ENCODE data around the gene RAC3. TPM values are rescaled to one million over a fixed set of nuclear protein-coding genes. Genes with fewer than 3 reads are reported as not detected.
A peak's percentile ranks its signal among the peaks of the same experiment; 100 is the strongest.

The RAC3 gene
- total and polyA plus RNA-seq, 9 of the 15 experiments (the other 6 are each of a cell fraction or from before 2014, with no cell fraction given) = 0.23 to 292 (median 118) TPM

DNA sequence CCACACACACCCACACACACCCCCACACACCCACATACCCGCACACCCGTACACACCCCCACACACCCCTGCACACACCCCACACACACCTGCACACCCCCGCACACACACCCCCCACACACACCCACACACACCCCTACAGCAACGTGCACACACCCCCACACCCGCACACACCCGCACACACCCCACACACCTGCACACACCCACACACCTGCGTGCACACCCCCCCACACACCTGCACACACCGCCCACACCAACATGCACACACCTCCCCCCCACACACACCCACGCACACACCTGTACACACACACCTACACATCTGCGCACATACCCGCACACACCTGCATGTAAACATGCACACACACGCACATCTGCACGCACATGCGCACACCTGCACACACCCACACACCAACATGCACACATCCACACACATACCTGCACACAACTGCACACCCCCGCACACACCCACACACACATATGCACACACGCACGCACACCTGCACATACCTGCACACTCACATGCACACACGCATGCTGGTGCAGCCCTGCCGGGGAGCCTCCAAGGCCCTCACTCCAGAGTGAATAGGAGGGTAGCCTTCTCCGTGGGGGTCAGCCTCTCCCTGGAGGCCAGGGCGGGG lies 46.6 kb upstream of the RAC3 start:
- no peaks in the 10 kb centered on the region for H3K9me3 ChIP-seq (replicated peaks; ENCODE audit: control insufficient read depth, insufficient read depth, low read depth, low read length)
- CTCF ChIA-PET (ENCODE audit: low intra/inter-chr PET ratio) = no interaction called here
- POLR2A ChIA-PET = no interaction called here

More for the DNA sequence above, 46.6 kb upstream of the RAC3 start:
- Histone ChIP-seq H4K20me1 (replicated peaks; ENCODE audit: control insufficient read depth, insufficient read depth, low read length) (no peaks in the 10 kb centered on the region), H3K4me3 (no peak overlapping the region), H2AFZ (ENCODE audit: low read depth, low read length) (no peak overlapping the region), H3K36me3 (ENCODE audit: control insufficient read depth, insufficient read depth, low read length) (peaks cover 36% of the 10 kb centered on the region; the same call in 2 of the 3 replicates), H3K9ac (ENCODE audit: insufficient read depth in 1 of 2, low read depth in 2 of 2, low read length in 2 of 2) (no peak overlapping the region), H3K79me2 (ENCODE audit: control insufficient read depth, insufficient read depth, low read length) (no peaks in the 10 kb centered on the region), H3K9me1 (ENCODE audit: control insufficient read depth, insufficient read depth, low read length) (no peaks in the 10 kb centered on the region), H3K4me2 (ENCODE audit: insufficient read depth, low read length) (no peak overlapping the region), H3K27me3 (ENCODE audit: control insufficient read depth in 2 of 2, insufficient read depth in 2 of 2, low read length in 2 of 2) (no peaks in the 10 kb centered on the region), H3K4me1 (replicated peaks in 1 of 2; ENCODE audit: control insufficient read depth in 2 of 2, insufficient read depth in 2 of 2, low read length in 2 of 2) (peaks cover 10 to 19% of the 10 kb centered on the region in 2 experiments; a peak in 4 of 5 replicates), H3K27ac (ENCODE audit: extremely low read depth, low read depth, low read length) (no peak overlapping the region)
- FAIRE-seq (no peak), ATAC-seq (no peak), DNase-seq (ENCODE audit: extremely low read depth in 1 of 4, low spot score in 3 of 4) (no peak)
- WGBS (ENCODE audit: insufficient coverage, low coverage, missing lambda C conversion rate) = 94% methylated on average over 14 of the region's 21 CpGs
- TF ChIP-seq POLR2G (IDR thresholded peaks at IDR 0.05; ENCODE audit: low read depth, low read length) (peak; percentile 29; the same call in 1 of the 2 replicates), SMARCC2 (IDR thresholded peaks at IDR 0.05; ENCODE audit: low read depth) (no peak), TAF9B (IDR thresholded peaks at IDR 0.05; ENCODE audit: partially characterized antibody) (no peak), BCLAF1 (IDR thresholded peaks at IDR 0.05; ENCODE audit: borderline replicate concordance in 1 of 2, control insufficient read depth in 1 of 2, low read depth in 2 of 2, low read length in 1 of 2) (peak in 1 of 2 experiments; percentile 19; a peak in 1 of 4 replicates), HNRNPLL (IDR thresholded peaks at IDR 0.05; ENCODE audit: low read depth, low read length, poor library complexity, severe bottlenecking) (peak; percentile 56), RBFOX2 (IDR thresholded peaks at IDR 0.05; ENCODE audit: low read depth, low read length) (0 out of 2 replicates have a peak, but pooled peaks have one; percentile 28), KDM1A (IDR thresholded peaks at IDR 0.05) (peak in 1 of 2 experiments; percentile 49; a peak in 1 of 4 replicates), POLR2A (conservative IDR thresholded peaks at IDR 0.05) (0 out of 2 replicates have a peak, but pooled peaks have one; percentile 26), ZEB2 (IDR thresholded peaks at IDR 0.05) (no peak), ZNF282 (CRISPR knock-in tag; IDR thresholded peaks at IDR 0.05) (no peak), MIER1 (IDR thresholded peaks at IDR 0.05; ENCODE audit: low read depth) (no peak), MYNN (IDR thresholded peaks at IDR 0.05) (peak; percentile 74), MYNN (CRISPR knock-in tag; IDR thresholded peaks at IDR 0.05) (no peak), ZBTB43 (CRISPR knock-in tag; IDR thresholded peaks at IDR 0.05) (peak; percentile 96), EGR1 (conservative IDR thresholded peaks at IDR 0.05) (peak; percentile 84)
- TF ChIP-seq, protein P1, sequence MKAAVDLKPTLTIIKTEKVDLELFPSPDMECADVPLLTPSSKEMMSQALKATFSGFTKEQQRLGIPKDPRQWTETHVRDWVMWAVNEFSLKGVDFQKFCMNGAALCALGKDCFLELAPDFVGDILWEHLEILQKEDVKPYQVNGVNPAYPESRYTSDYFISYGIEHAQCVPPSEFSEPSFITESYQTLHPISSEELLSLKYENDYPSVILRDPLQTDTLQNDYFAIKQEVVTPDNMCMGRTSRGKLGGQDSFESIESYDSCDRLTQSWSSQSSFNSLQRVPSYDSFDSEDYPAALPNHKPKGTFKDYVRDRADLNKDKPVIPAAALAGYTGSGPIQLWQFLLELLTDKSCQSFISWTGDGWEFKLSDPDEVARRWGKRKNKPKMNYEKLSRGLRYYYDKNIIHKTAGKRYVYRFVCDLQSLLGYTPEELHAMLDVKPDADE (conservative IDR thresholded peaks at IDR 0.05; ENCODE audit: control insufficient read depth, low read depth, low read length) = no peak
- intact Hi-C loops (cut with micrococcal nuclease) (no loop called here), in situ Hi-C loops (cut with MboI) (no loop called here)
- BruUV-seq (replicated peaks) = no TSS peak

Measured in K562 (cell line).